Measurements from ENCODE around the gene KLB. TPM values are rescaled to one million over a fixed set of nuclear protein-coding genes. Genes with fewer than 3 reads are reported as not detected.

Gene KLB
- total and polyA plus RNA-seq, 2 experiments from 2014 or later = 0.03 to 0.19 TPM

GRCh38 chr4:39433878-39434492 is 27.3 kb downstream of the KLB start:
- Histone ChIP-seq H3F3A (replicated peaks; ENCODE audit: low read depth) (no peaks in the 10 kb centered on the region), H2AFZ (0 out of 2 replicates have a peak overlapping the region, but pooled peaks have one; percentile 59), H4K20me1 (replicated peaks; ENCODE audit: insufficient read depth) (no peaks in the 10 kb centered on the region), H3K9me2 (ENCODE audit: insufficient read depth) (no peaks in the 10 kb centered on the region), H3K4me3 (no peak overlapping the region), H3K27ac (ENCODE audit: low read depth) (no peak overlapping the region), H3K4me2 (no peak overlapping the region), H3K36me3 (ENCODE audit: insufficient read depth) (no peaks in the 10 kb centered on the region), H3K27me3 (ENCODE audit: insufficient read depth) (no peaks in the 10 kb centered on the region), H3K4me1 (ENCODE audit: insufficient read depth) (no peaks in the 10 kb centered on the region), H3K79me2 (replicated peaks; ENCODE audit: insufficient read depth) (no peaks in the 10 kb centered on the region)
- Mint-ChIP-seq H3K9me3 (no peaks in the 10 kb centered on the region), H3K4me1 (no peaks in the 10 kb centered on the region), H3K4me3 (no peak overlapping the region), H3K27ac (no peak overlapping the region), H3K36me3 (ENCODE audit: low read depth) (no peaks in the 10 kb centered on the region), H3K27me3 (ENCODE audit: insufficient read depth, low read depth, poor library complexity) (peaks cover 3% of the 10 kb centered on the region)
- TF ChIP-seq NANOG (IDR thresholded peaks at IDR 0.05; ENCODE audit: borderline replicate concordance) (no peak), STAT1 (IDR thresholded peaks at IDR 0.05; ENCODE audit: unreplicated experiment) (no peak), ZNF114 (CRISPR knock-in tag; IDR thresholded peaks at IDR 0.05) (no peak), ETS1 (IDR thresholded peaks at IDR 0.05) (no peak)
- no peak for DNase-seq (ENCODE audit: low spot score)
- no peak for ATAC-seq

GRCh38 chr4:39435659-39436563 is 29.2 kb downstream of the KLB start:
- no peaks in the 10 kb centered on the region for H4K20me1 ChIP-seq (replicated peaks; ENCODE audit: insufficient read depth)
- Mint-ChIP-seq H3K27me3 (ENCODE audit: insufficient read depth, low read depth, poor library complexity) (peaks cover 6% of the 10 kb centered on the region), H3K9me3 (no peaks in the 10 kb centered on the region), H3K4me3 (no peak overlapping the region), H3K4me1 (0 out of 3 replicates have a peak, but pooled peaks cover under 1% of the 10 kb centered on the region), H3K36me3 (ENCODE audit: low read depth) (no peaks in the 10 kb centered on the region), H3K27ac (no peak overlapping the region)
- ATAC-seq = peak; percentile 89
- peak overlapping the region; percentile 48; the same call in 1 of the 2 replicates for H2AFZ ChIP-seq
- no peak overlapping the region for H3K4me3 ChIP-seq
- H3K27me3 ChIP-seq (ENCODE audit: insufficient read depth) = no peaks in the 10 kb centered on the region
- no peaks in the 10 kb centered on the region for H3K79me2 ChIP-seq (replicated peaks; ENCODE audit: insufficient read depth)
- no peaks in the 10 kb centered on the region for H3K4me1 ChIP-seq (ENCODE audit: insufficient read depth)
- H3K27ac ChIP-seq (ENCODE audit: low read depth) = no peak overlapping the region
- no peaks in the 10 kb centered on the region for H3K36me3 ChIP-seq (ENCODE audit: insufficient read depth)
- DNase-seq (ENCODE audit: low spot score) = peak; percentile 65
- H3F3A ChIP-seq (replicated peaks; ENCODE audit: low read depth) = no peaks in the 10 kb centered on the region
- no peak for TF ChIP-seq JUNB (IDR thresholded peaks at IDR 0.05; ENCODE audit: unreplicated experiment)
- TF ChIP-seq CTCF (conservative IDR thresholded peaks at IDR 0.05; ENCODE audit: low read depth in 2 of 2) = peak; percentile 69 to 76
- no peak overlapping the region for H3K4me2 ChIP-seq
- no peaks in the 10 kb centered on the region for H3K9me2 ChIP-seq (ENCODE audit: insufficient read depth)
